Embryonic facial prominence (tissue), 1 donor: ENCODE measurements around the gene RAB3GAP2.
"Not testable (repeated sequence)": the region's sequence is repeated elsewhere in the genome, so short reads cannot be mapped to it uniquely, and the experiment has no call there.

Experiments
- DNase-seq: peaks from one replicate; pipeline ENCODE4 v3.0.0-alpha.2; 2016; ENCODE audit errors: extremely low spot score

The RAB3GAP2 gene

GRCh38 chr1:220239966-220240365 is 32.3 kb downstream of the RAB3GAP2 start:
- no peak for DNase-seq

GRCh38 chr1:220239213-220239612 is 33.0 kb downstream of the RAB3GAP2 start:
- DNase-seq: no peak

- DNase-seq: not testable (repeated sequence)
These were observed 36.0 kb downstream of the RAB3GAP2 start for GRCh38 chr1:220236278-220236677.

- DNase-seq: no peak
These were observed 36.8 kb downstream of the RAB3GAP2 start for GRCh38 chr1:220235462-220235861.

- no peak for DNase-seq
These were observed 38.3 kb downstream of the RAB3GAP2 start for GRCh38 chr1:220233927-220234326.

GRCh38 chr1:220229771-220230170 is 42.5 kb downstream of the RAB3GAP2 start:
- no peak for DNase-seq

GRCh38 chr1:220227393-220227792 is 44.9 kb downstream of the RAB3GAP2 start:
- no peak for DNase-seq

GRCh38 chr1:220226752-220227151 is 45.5 kb downstream of the RAB3GAP2 start:
- no peak for DNase-seq

- DNase-seq: no peak
These were observed 46.3 kb downstream of the RAB3GAP2 start for GRCh38 chr1:220225957-220226356.

- DNase-seq: no peak
These were observed 47.6 kb downstream of the RAB3GAP2 start for GRCh38 chr1:220224611-220225124.

- no peak for DNase-seq
These were observed 48.2 kb downstream of the RAB3GAP2 start for GRCh38 chr1:220224033-220224432.

GRCh38 chr1:220222939-220223338 is 49.3 kb downstream of the RAB3GAP2 start:
- DNase-seq: no peak

- no peak for DNase-seq
These were observed 50.6 kb downstream of the RAB3GAP2 start for GRCh38 chr1:220221670-220222069.

GRCh38 chr1:220221269-220221668 is 51.0 kb downstream of the RAB3GAP2 start:
- no peak for DNase-seq

GRCh38 chr1:220220699-220221040 is 51.6 kb downstream of the RAB3GAP2 start:
- DNase-seq: not testable (repeated sequence)

- no peak for DNase-seq
These were observed 52.2 kb downstream of the RAB3GAP2 start for GRCh38 chr1:220219865-220220698.

GRCh38 chr1:220219136-220219442 is 53.2 kb downstream of the RAB3GAP2 start:
- no peak for DNase-seq

- not testable (repeated sequence) for DNase-seq
These were observed 53.7 kb downstream of the RAB3GAP2 start for GRCh38 chr1:220218397-220219135.

GRCh38 chr1:220217383-220217988 is 54.8 kb downstream of the RAB3GAP2 start:
- no peak for DNase-seq

- no peak for DNase-seq
These were observed 58.8 kb downstream of the RAB3GAP2 start for GRCh38 chr1:220213382-220213983.

GRCh38 chr1:220207411-220207810 is 64.8 kb downstream of the RAB3GAP2 start:
- DNase-seq: no peak

GRCh38 chr1:220204758-220205157 is 67.5 kb downstream of the RAB3GAP2 start:
- not testable (repeated sequence) for DNase-seq
